Hepatocyte (in vitro differentiated cells): Measurements from ENCODE around the gene FBXO21.

Source experiments
- EZH2 ChIP-seq: fragments of 200-600 bp; sonication (generic); IDR thresholded peaks from 2 replicates; pipeline ENCODE4 v1.6.1; 2016; ENCODE audit warnings: antibody characterized with exemption, mild to moderate bottlenecking, borderline replicate concordance
- TF ChIP-seq, protein P1 (sequence below): fragments of 200-600 bp; sonication (generic); IDR thresholded peaks from 2 replicates; pipeline ENCODE4 v1.5.1; 2016; ENCODE audit warnings: antibody characterized with exemption, mild to moderate bottlenecking; ENCODE audit not compliant: poor library complexity

DNA sequence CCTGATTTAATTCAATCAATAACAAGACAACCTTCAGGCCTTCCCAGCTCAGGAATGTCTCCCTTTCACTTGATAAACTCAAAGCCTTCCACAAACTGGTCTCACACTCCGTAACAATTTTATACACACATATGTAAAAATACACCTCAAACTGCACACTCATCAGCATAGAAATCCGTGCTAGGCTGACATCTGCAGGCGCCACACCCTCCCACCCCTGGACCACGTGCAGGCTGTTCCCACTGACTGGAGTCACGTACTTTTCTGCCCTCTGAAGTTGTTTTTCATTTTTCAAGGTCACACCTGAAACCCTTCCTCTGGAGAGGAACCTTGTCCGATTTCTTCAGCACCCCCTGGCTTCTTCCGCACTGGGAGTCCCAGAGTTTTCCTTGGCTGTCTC, 27.6 kb downstream of the FBXO21 start:
- TF ChIP-seq, protein P1, sequence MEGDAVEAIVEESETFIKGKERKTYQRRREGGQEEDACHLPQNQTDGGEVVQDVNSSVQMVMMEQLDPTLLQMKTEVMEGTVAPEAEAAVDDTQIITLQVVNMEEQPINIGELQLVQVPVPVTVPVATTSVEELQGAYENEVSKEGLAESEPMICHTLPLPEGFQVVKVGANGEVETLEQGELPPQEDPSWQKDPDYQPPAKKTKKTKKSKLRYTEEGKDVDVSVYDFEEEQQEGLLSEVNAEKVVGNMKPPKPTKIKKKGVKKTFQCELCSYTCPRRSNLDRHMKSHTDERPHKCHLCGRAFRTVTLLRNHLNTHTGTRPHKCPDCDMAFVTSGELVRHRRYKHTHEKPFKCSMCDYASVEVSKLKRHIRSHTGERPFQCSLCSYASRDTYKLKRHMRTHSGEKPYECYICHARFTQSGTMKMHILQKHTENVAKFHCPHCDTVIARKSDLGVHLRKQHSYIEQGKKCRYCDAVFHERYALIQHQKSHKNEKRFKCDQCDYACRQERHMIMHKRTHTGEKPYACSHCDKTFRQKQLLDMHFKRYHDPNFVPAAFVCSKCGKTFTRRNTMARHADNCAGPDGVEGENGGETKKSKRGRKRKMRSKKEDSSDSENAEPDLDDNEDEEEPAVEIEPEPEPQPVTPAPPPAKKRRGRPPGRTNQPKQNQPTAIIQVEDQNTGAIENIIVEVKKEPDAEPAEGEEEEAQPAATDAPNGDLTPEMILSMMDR: no peak
- no peak for TF ChIP-seq EZH2
